Panc1 (cell line): Measurements from ENCODE around the gene TLL2.

Experiments
- CTCF ChIP-seq: fragments of 450-650 bp; IDR thresholded peaks from 2 replicates; pipeline ENCODE4 v1.5.1; 2017; ENCODE audit warnings: mild to moderate bottlenecking
- POLR2AphosphoS5 ChIP-seq: IDR thresholded peaks from 2 replicates; pipeline ENCODE4 v1.6.1; 2012; ENCODE audit warnings: mild to moderate bottlenecking, low read depth, low read length, moderate library complexity
- REST ChIP-seq, 2 experiments: IDR thresholded peaks; 2 replicates each; pipeline ENCODE4 v1.6.1; 2011 to 2012; ENCODE audit warnings: low read depth in 2 of 2, control low read depth in 1 of 2, low read length in 1 of 2, mild to moderate bottlenecking in 1 of 2, moderate library complexity in 1 of 2; ENCODE audit not compliant: insufficient read depth in 1 of 2

- TF ChIP-seq CTCF (no peak), POLR2AphosphoS5 (no peak), REST (IDR thresholded peaks at IDR 0.05; ENCODE audit: insufficient read depth in 1 of 2, low read depth in 2 of 2, low read length in 1 of 2) (no peak)
These were observed 139.1 kb downstream of the TLL2 start for GRCh38 chr10:96374639-96374984.
